GM12878 (cell line): ENCODE data around the gene AMER2. TPM values are rescaled to one million over a fixed set of nuclear protein-coding genes. Genes with fewer than 3 reads are reported as not detected.

ENCODE experiments used
- ATAC-seq: fragments of 200-7000 bp; cut with Tn5 transposase; 3 replicates; pipeline ENCODE4 v1.9.1; 2020; ENCODE audit warnings: mild to moderate bottlenecking, moderate library complexity
- BruUV-seq: library from RNA; stranded (reverse); fragments of 400-500 nt; replicated peaks from 2 replicates; lab custom pipeline; 2021; lab: Mats Ljungman, UMichigan
- CTCF ChIA-PET: fragments of 300-600 bp; sonication (Branson Sonifier 250); formaldehyde crosslinking; extraction: SDS; loops from one replicate; lab custom pipeline; 2021; ENCODE audit warnings: inconsistent platforms; lab: Yijun Ruan, JAX
- POLR2A ChIA-PET: fragments of 350-600 bp; formaldehyde crosslinking; extraction: SDS; loops from one replicate; lab custom pipeline; 2021; ENCODE audit warnings: inconsistent platforms; lab: Charles Lee
- RAD21 ChIA-PET: fragments of 300-600 bp; sonication (Branson Sonifier 250); formaldehyde crosslinking; loops from one replicate; lab custom pipeline; 2023; ENCODE audit warnings: antibody characterized with exemption; ENCODE audit not compliant: unreplicated experiment; lab: Charles Lee
- SMC1A ChIA-PET: fragments of 300-600 bp; sonication (Branson Sonifier 250); formaldehyde crosslinking; loops from one replicate; lab custom pipeline; 2023; ENCODE audit not compliant: unreplicated experiment, uncharacterized antibody; lab: Charles Lee
- DNase-seq: peaks from one replicate; pipeline ENCODE4 v3.0.0-alpha.2; 2011; ENCODE audit warnings: low read depth, low spot score
- FAIRE-seq: peaks from 3 replicates; lab custom pipeline; 2011; peaks lifted over from hg19 to GRCh38; lab: Jason Lieb, UNC
- H2AFZ ChIP-seq: 2 replicates; pipeline ENCODE4 v1.6.0; 2011; ENCODE audit warnings: low read depth, low read length, control low read depth; ENCODE audit not compliant: control insufficient read depth
- H3K27ac ChIP-seq: 2 replicates; pipeline ENCODE4 v1.5.1; 2011; ENCODE audit warnings: control low read depth; ENCODE audit not compliant: control insufficient read depth, insufficient read depth
- H3K27me3 ChIP-seq, 2 experiments: replicated peaks in 1 of 2; 2 replicates each; pipeline versions ENCODE4 v1.6.0 to v1.6.1; 2011; ENCODE audit warnings: low read length in 1 of 2; ENCODE audit not compliant: control insufficient read depth in 2 of 2, insufficient read depth in 2 of 2
- H3K36me3 ChIP-seq, 2 experiments: 2 replicates each; pipeline ENCODE4 v1.5.1; 2011; ENCODE audit warnings: low read length in 1 of 2; ENCODE audit not compliant: control insufficient read depth in 2 of 2, insufficient read depth in 2 of 2
- H3K4me1 ChIP-seq: 2 replicates; pipeline ENCODE4 v1.6.1; 2011; ENCODE audit warnings: mild to moderate bottlenecking, low read length, moderate library complexity, mixed read lengths; ENCODE audit not compliant: control insufficient read depth, insufficient read depth
- H3K4me2 ChIP-seq: 2 replicates; pipeline ENCODE4 v1.6.0; 2011; ENCODE audit warnings: control low read depth; ENCODE audit not compliant: control insufficient read depth, insufficient read depth
- H3K4me3 ChIP-seq: fragments of 200-600 bp; sonication (generic); 2 replicates; pipeline ENCODE4 v1.5.1; 2016
- H3K79me2 ChIP-seq: 2 replicates; pipeline ENCODE4 v1.6.0; 2011; ENCODE audit warnings: low read length; ENCODE audit not compliant: control insufficient read depth, insufficient read depth
- H3K9ac ChIP-seq: 2 replicates; pipeline ENCODE4 v1.8.0; 2011; ENCODE audit warnings: low read length, control low read depth, mixed read lengths; ENCODE audit not compliant: control insufficient read depth, insufficient read depth
- H3K9me3 ChIP-seq: replicated peaks from 3 replicates; pipeline ENCODE4 v1.5.1; 2011; ENCODE audit warnings: mild to moderate bottlenecking, low read length; ENCODE audit not compliant: control insufficient read depth, insufficient read depth
- H4K20me1 ChIP-seq: 2 replicates; pipeline ENCODE4 v1.6.0; 2011; ENCODE audit not compliant: control insufficient read depth, insufficient read depth
- CEBPB ChIP-seq, 2 experiments: fragments of 150-350 bp in 1 of 2; IDR thresholded peaks; 2 replicates each; pipeline ENCODE4 v1.6.1; 2012 to 2014; ENCODE audit warnings: low read depth in 2 of 2, low read length in 2 of 2, borderline replicate concordance in 1 of 2, inconsistent platforms in 1 of 2
- PAX5 ChIP-seq: IDR thresholded peaks from 2 replicates; pipeline ENCODE4 v1.6.1; 2011; ENCODE audit warnings: low read depth, low read length, borderline replicate concordance
- ZNF274 ChIP-seq: IDR thresholded peaks from one replicate; pipeline ENCODE4 v1.8.0; 2011; ENCODE audit not compliant: insufficient read length, insufficient read depth
- WGBS: methylation state at CpG from one replicate; pipeline ENCODE4 v1.1.6; 2016; ENCODE audit warnings: low lambda C conversion rate; ENCODE audit not compliant: insufficient replicate concordance, insufficient coverage; ENCODE audit errors: missing lambda C conversion rate; 5-methylcytosine and 5-hydroxymethylcytosine counted together
- in situ Hi-C: fragments of 300-500 bp; cut with MboI; formaldehyde crosslinking; loops from 9 replicates; pipeline ENCODE4 v1.14.3; 2018; ENCODE audit warnings: mixed read lengths
- intact Hi-C: fragments of 100-400 bp; cut with micrococcal nuclease; formaldehyde crosslinking; loops from one replicate; pipeline ENCODE4 v1.14.2; 2022; ENCODE audit not compliant: unreplicated experiment
- polyA plus RNA-seq, 11 experiments: library from polyadenylated mRNA; depleted of rRNA in 4 of 11; unstranded in 6 of 11; stranded (reverse) in 5 of 11; fragments of >200 nt; fragmentation: Nextera tagmentation in 4 of 11; fragmentation: Illumina TruSeq in 1 of 11; extraction: Ambion mirVana in 4 of 11; extraction: Trizol in 1 of 11; gene quantifications; 1 replicate in 1 of 11; 2 replicates in 10 of 11; pipeline versions ENCODE4 v1.2.1 to v1.2.3, GENCODE V29; 2011 to 2016; ENCODE audit warnings: inconsistent platforms in 2 of 11, missing spikeins in 2 of 11, low read depth in 1 of 11
- total RNA-seq, 4 experiments: library from RNA; depleted of rRNA in 3 of 4; stranded (reverse); fragments of >200 nt in 3 of 4; fragmentation: Illumina TruSeq in 1 of 4; extraction: Trizol in 1 of 4; gene quantifications; 2 replicates each; pipeline versions ENCODE4 v1.2.1 to v1.2.3, GENCODE V29; 2013 to 2021

The AMER2 gene
- total and polyA plus RNA-seq, 10 of the 15 experiments (the other 5 are each of a cell fraction or from before 2014, with no cell fraction given) = 0.01 to 0.34 (median 0.21) TPM

- ATAC-seq = no peak
- Histone ChIP-seq H3K27ac (no peak overlapping the region), H3K9me3 (peaks cover 26% of the 10 kb centered on the region), H3K27me3 (no peaks in the 10 kb centered on the region), H2AFZ (no peak overlapping the region), H3K36me3 (no peaks in the 10 kb centered on the region), H4K20me1 (no peaks in the 10 kb centered on the region), H3K4me1 (peaks cover 29% of the 10 kb centered on the region), H3K9ac (no peak overlapping the region), H3K4me3 (no peak overlapping the region), H3K79me2 (no peaks in the 10 kb centered on the region), H3K4me2 (no peak overlapping the region)
- WGBS = 32% methylated on average over 3 of the region's 3 CpGs
- DNase-seq = no peak
- ChIA-PET POLR2A (no interaction called here), CTCF (interaction anchor here (1.1 kb wide), 1 partner anchor 12 kb away, joined by 3 read pairs; no protein-coding TSS in a partner anchor), RAD21 (interaction anchor here (1.3 kb wide), 1 partner anchor 65 kb away, joined by 3 read pairs; no protein-coding TSS in a partner anchor), SMC1A (interaction anchor here (6.2 kb wide), 1 partner anchor 14 kb away, joined by 36 read pairs; no protein-coding TSS in a partner anchor)
- intact Hi-C loops (no loop called here), in situ Hi-C loops (no loop called here)
- no TSS peak for BruUV-seq
- peak; percentile 46 for TF ChIP-seq ZNF274
- no peak for TF ChIP-seq PAX5
- FAIRE-seq = no peak
These were observed 6.0 kb upstream of the AMER2 start for GRCh38 chr13:25178070-25178469.

- TF ChIP-seq CEBPB (IDR thresholded peaks at IDR 0.05; ENCODE audit: borderline replicate concordance in 1 of 2, low read depth in 2 of 2, low read length in 2 of 2) = no peak
- BruUV-seq = no TSS peak
- ChIA-PET POLR2A (no interaction called here), CTCF (interaction anchor here (1.3 kb wide), 1 partner anchor 65 kb away, joined by 3 read pairs; no protein-coding TSS in a partner anchor), SMC1A (interaction anchor here (6.2 kb wide), 1 partner anchor 14 kb away, joined by 36 read pairs; no protein-coding TSS in a partner anchor), RAD21 (no interaction called here)
- Histone ChIP-seq H3K4me2 (no peak overlapping the region), H3K4me1 (peaks cover 29% of the 10 kb centered on the region), H3K79me2 (no peaks in the 10 kb centered on the region), H3K27ac (no peak overlapping the region), H3K9ac (no peak overlapping the region), H3K9me3 (peaks cover 26% of the 10 kb centered on the region), H4K20me1 (no peaks in the 10 kb centered on the region), H3K27me3 (no peaks in the 10 kb centered on the region), H3K4me3 (no peak overlapping the region), H2AFZ (no peak overlapping the region), H3K36me3 (no peaks in the 10 kb centered on the region)
- in situ Hi-C loops (no loop called here), intact Hi-C loops (no loop called here)
- FAIRE-seq (no peak), DNase-seq (no peak), ATAC-seq (no peak)
- 57% methylated on average over 5 of the region's 5 CpGs for WGBS
These were observed 5.5 kb upstream of the AMER2 start for GRCh38 chr13:25177636-25178035.
